GM21786 (cell line): ENCODE measurements around the gene ITGAV.
A peak's percentile ranks its signal among the peaks of the same experiment; 100 is the strongest.
"Not testable (repeated sequence)": the region's sequence is repeated elsewhere in the genome, so short reads cannot be mapped to it uniquely, and the experiment has no call there.

Experiments
- ATAC-seq: cut with Tn5 transposase; IDR thresholded peaks from one replicate; pipeline ENCODE4 v1.9.1; 2021; ENCODE audit not compliant: unreplicated experiment

Gene ITGAV

GRCh38 chr2:186589612-186590349 lies at the start of gene ITGAV:
ITGAV (plus strand) TSS chr2:186590056; CDS start chr2:186590339, 283 bp downstream.
- peak; percentile 96 for ATAC-seq

- ATAC-seq = no peak
These were observed 48.9 kb upstream of the ITGAV start for GRCh38 chr2:186540941-186541340.

DNA sequence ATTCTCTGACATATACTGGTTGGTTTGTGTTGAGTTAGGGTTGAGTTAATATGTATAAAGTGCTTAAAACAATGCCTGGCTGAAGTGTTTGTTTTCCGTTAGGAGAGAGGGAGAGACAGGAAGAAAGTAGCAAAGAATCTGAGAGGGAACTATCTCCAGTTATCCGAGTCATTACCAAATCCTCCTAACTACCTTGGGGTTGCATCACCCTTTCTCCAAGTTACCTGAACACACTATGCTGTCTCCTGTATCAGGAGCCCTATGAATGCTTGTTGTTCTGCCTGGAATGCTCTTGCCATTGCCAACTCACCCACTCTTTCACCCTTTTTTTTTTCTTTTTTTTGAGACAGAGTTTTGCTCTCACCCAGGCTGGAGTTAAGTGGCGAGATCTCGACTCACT lies 47.9 kb upstream of the ITGAV start:
- ATAC-seq = no peak

DNA sequence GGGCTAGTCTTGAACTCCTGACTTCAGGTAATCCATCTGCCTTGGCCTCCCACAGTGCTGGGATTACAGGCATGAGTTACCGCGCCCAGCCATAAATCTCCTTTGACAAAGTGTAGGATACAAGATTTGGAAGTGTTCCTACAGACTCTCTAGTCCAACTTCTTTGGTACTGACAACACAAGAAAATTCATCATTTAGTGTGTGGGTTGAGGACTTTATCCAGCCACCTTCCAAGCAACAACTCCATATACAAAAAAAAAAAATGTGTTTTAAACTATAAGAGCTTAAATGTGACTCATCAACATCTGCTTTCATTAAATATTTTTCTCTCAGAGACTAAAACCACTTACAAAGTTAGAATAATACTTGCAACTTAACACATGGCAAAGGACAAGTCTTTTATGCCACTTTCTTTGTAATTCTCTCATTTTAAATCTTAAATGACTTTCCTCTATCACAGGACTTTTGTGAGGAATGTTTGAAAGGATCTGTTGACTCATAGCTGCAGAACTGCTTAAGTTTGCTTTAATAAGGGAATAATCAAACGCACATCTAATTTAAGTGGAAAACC lies 46.2 kb upstream of the ITGAV start:
- ATAC-seq = no peak

DNA sequence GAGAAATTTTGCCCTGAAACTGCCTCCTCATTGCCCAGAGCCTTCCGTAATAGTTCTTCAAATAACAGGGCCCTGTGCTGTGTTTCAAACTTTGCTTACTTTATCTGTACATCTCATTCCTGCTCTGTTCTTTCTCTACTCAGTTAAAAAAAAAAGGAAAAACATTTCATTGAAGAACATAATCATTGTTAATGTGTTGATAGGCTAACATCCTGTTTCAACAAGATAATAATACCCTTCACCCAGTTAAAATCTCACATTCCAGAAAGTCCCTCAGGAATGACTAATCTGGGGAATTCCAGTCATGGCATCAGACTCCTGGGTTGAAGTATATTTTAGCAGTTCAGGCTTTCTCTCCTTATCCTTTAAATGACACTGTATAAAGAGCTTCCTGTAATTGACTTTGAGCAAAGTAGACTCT lies 45.6 kb upstream of the ITGAV start:
- no peak for ATAC-seq

DNA sequence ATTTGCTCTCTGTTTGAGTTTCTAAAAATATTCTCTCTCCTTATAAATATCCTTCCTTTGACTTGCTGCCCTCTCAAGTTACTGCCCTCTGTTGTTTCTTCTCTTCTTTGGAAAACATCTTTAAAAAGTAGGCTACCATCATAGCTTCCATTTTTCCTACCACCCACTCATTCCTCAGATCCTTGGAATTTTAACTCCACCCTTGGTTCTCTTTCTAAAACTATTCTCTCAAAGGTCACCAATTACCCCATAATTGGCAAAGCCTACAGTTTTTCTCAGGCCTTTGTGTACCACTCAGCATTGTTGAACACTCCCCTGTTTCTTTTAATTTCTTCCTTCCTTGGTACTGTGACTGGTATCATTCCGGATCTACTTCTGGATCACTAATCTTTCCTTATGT lies 43.0 kb upstream of the ITGAV start:
- no peak for ATAC-seq

DNA sequence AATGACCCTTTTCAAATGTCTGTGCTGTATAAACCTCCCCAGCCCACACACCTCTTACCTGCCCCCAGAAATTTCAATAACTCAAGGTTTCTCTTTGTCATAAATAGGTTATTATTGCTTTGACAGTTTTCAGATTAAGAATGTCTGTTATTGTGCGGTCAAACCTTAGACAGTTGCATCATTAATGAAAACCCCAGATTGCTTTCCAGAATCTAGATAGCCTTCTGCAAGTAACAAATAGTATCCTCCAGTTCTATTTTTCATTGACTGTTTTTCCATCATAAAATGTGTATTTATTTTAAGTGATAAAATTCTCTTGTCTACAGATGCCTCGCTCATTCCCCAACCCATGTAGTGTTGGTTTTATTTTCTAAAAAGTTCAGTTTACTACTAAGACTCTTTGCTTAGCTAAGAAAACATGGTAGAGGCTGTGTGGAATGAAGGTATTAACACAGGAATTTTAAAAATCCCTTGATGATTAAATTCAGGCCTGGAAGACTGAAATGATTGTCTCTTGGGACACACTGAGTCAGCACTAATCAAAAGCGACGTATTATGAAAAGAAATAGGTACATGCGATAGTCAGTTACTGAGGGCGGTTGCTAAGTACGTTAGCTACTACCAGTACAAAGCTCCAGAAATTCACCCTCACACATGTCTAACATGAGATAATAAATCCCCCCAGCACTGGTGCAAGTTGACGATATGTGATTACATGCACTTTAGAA lies 38.4 kb upstream of the ITGAV start:
- ATAC-seq = no peak

- ATAC-seq = no peak
These were observed 35.4 kb upstream of the ITGAV start for GRCh38 chr2:186554429-186554828.

DNA sequence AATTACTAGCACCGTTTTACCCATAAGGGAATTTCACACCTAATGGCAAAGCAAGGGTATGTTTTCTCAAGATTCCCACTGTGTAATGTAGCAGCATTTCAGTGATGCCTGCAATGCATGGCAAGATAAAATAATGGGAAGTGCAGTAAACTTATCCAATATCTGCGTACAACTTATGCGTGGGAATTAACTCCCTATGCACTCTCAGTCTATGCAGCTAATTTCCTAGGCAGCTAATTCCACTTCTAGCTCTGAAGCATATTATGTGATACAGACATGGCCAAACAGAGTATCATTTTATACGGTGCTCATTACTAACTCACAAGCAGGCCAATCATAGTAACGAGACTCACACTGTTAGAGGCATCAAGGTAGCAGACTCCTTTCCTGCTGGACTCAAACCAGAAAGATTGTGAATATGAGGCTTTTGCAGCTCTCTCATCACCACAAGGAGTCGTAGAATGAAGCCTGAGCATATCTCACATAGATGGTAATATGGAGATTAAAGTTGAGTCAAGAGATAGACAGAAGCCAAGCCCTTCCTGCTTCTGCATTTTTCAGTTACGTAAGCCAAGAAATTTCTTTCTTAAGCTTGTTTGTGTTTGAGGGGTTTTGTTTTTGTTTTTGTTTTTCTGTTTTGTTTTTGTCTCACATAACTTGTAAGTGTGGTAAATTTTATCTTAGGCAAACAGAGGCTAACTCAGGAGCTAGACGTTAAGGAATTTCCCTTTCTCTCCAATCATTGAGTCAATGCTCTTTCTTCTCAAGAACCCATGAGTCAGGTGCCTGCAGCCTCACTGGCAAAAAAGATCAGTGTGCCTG lies 34.8 kb upstream of the ITGAV start:
- no peak for ATAC-seq

DNA sequence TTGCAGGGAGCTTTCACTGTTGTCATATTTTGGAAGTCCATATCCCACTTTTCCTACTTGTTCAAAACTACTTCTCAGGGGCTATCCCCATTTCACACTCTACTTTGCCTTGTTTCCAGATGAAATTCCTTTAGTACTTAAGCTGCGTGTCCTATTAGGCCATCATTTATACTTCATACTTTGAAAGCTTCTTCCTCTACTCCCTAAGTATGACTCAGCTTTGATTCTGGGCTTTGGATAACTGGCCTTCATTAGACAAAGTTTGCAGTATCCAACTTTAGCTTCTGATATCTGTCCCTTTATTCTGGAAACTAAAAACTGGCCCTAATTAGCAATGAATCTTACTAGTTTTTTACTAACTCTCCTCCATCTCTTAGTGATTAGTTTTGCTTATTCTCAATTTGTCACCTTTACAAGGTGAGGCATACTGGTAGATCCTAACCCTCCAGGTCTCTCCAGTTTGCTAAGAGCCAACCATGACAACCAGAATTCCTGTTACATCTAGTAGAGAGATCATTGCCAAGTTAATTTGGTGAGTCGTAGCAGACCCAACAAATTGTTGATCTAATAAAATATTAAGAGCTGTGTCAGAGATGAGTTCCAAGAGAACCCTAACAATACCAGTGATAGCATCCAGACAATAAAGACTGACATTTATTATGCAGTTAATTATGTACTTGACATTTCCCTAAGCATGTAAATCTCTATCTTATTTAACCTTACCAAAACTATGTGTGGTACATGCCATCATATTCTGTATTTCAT lies 31.2 kb upstream of the ITGAV start:
- no peak for ATAC-seq

DNA sequence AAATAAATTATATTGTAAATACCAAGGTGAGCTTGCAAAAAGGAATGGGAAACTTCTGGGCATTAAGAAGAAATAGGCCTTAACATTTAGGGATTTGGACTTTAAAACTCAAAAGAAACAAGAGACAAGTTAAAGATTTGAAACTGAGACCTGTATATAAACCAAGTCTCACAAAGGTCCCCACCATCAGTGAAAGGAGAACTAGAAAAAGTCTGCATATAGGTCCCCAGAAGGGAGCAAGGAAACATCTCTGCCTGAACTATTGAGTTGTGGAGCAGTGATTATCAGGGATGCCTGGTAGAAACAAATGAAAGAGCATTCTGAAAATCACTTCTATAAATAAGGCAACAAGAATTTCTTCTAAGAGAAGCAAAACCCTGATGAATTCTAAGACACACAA lies 30.5 kb upstream of the ITGAV start:
- no peak for ATAC-seq

GRCh38 chr2:186559848-186560247 lies 30.0 kb upstream of the ITGAV start:
- no peak for ATAC-seq

DNA sequence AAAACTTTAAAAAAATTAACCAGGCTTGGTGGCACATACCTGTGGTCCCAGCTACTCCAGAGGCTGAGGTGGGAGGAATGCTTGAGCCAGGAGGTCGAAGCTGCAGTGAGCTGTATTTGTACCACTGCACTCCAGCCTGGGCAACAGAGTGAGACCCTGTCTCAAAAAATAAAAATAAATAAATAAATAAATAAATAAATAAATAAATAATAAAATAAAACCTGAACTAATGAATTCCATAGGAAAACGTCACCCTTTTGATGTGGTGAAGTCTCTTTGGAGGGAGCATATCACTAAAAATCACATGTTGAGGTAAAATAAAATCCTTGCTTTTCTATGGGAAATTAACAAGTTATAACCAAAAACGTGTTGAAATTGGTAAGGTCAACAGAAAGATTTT lies 29.6 kb upstream of the ITGAV start:
- ATAC-seq = no peak

- no peak for ATAC-seq
These were observed 28.2 kb upstream of the ITGAV start for GRCh38 chr2:186561467-186562208.

DNA sequence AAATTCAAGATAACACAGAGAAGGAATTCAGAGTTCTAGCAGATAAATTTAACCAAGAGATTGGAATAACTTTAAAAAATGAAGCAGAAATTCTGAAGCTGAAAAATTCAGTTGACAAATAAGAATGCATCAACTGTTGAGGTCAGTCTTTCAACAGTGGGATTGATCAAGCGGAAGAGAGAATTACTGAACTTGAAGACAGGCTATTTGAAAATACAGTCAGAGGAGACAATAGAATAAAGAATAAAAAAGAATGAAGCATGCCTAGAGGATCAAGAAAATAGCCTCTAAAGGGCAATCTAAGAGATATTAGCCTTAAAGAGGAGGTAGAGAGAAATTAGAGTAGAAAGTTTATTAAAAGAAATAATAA lies 27.7 kb upstream of the ITGAV start:
- no peak for ATAC-seq

DNA sequence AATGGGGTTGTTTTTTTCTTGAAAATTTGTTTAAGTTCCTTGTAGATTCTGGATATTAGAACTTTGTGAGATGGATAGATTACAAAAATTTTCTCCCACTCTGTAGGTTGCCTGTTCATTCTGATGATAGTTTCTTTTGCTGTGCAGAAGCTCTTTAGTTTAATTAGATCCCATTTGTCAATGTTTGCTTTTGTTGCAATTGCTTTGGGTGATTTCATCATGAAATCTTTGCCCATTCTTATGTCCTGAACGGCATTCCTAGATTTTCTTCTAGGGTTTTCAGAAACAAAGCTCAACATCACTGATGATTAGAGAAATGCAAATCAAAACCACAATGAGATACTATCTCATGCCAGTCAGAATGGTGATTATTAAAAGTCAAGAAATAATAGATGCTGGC lies 21.3 kb upstream of the ITGAV start:
- ATAC-seq = not testable (repeated sequence)

- ATAC-seq = not testable (repeated sequence)
These were observed 20.7 kb upstream of the ITGAV start for GRCh38 chr2:186569127-186569526.

- no peak for ATAC-seq
These were observed 20.0 kb upstream of the ITGAV start for GRCh38 chr2:186569897-186570296.

GRCh38 chr2:186570604-186571003 lies 19.3 kb upstream of the ITGAV start:
- no peak for ATAC-seq

GRCh38 chr2:186572705-186573104 lies 17.2 kb upstream of the ITGAV start:
- ATAC-seq = no peak
